SW480 (cell line): ENCODE results near the gene ST7.
A peak's percentile ranks its signal among the peaks of the same experiment; 100 is the strongest.
"Not testable (repeated sequence)": the region's sequence is repeated elsewhere in the genome, so short reads cannot be mapped to it uniquely, and the experiment has no call there.

Source experiments
- DNase-seq: peaks from one replicate; pipeline ENCODE4 v3.0.0-alpha.2; 2016; ENCODE audit warnings: low spot score

The ST7 gene

DNA sequence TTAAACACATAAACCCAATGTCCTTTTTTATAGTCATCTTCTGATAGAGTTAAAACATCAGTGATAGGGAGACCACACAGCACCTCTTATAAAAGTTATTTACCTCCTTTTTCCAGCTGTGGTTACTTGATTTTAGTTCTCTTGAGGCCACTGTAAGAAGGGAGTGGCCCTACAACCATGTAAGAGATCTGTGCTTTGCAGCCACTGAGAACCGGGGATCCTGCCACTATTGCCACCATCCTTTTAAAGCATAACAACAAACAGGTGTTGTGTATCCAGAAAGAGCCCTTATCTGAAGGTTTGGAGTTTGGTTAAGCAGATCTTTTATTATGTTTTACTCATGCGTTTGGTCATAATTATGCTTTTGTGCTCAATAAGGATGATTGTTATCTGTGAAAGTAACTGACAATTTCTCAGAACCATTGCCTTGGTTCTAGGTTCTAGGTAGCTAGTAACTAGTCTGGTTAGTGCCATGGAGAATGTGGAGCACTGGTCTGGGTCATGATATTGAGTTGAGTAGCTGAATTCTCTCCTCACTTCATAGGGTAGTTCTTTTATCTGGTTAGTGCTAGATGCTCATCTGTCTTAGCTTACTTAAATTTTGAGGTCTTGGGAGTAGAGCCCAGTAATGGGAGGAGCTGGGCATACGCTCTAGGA, 56.5 kb downstream of the ST7 start:
- DNase-seq = no peak

DNA sequence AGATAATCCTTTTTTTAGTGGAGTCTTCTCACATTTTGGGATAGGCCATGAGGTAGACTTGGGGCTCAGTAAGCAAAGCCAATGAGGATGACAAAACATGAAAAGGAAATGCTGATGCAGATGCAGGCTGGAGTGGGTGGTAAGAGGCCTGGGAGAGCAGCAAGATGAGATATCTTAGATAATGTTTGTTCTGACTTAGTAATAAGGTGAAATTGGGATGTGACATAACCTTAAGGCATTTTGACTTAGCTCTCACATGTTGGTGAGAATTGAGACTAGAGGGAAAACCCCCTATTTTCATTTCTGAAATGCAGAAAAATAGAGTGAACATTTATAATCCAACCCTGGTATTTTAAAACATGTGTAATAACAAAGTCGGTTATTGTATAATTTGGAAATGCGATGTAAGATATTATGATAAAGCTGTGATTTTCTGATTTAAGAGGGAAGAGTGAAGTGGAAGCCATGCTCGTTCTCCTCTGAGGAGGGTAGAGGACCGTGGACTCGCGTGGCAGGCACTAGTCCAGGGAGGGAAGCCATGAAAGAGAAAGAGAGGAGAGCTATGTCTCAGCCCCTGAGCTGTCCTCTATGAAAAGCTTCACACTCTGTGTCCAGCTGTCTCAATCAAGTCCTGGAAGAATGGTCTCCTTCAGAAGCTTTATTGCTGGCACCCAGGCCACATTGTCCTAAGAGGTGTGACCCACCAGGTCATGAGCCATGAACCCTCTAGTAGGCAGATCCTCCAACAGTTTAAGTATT, 57.3 kb downstream of the ST7 start:
- DNase-seq = no peak

DNA sequence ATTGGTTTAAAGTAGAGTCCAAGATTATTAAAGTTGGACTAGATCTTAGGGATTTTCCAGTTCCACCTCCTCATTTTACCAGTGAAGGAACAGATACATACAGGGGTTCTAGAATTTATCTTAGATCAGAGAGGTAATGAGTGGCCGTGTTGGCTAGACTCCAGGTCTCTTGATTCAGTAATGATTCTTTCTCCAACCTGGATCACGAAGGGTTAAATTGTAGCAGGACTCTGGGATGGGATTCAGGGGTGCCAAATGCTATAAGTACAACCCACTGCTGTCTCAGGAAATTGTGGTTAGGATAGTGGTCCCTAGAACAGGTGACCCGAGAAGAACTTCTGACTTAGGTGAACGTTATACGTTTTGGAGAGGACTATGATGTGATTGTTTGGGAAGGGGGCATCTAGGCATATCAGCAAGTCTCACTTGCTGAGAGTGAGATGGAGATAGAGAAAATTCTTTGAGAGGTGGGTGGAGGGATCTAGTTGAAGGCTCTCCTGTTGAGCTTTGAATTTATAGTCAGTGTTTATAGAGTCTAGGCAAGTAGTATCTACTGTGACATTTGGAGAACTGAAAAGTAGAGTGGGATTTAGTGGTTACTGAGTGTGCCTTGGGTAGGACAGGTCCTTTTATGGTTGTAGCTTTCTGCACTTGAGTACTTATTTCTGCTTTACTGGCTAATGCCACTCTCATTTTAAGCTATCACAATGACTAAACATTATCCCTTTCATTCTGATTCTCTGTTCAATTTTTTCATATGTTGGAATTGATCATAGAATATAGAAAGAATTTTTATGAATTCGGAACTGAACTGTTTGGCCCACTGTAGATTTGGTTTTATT, 58.3 kb downstream of the ST7 start:
- DNase-seq = no peak

DNA sequence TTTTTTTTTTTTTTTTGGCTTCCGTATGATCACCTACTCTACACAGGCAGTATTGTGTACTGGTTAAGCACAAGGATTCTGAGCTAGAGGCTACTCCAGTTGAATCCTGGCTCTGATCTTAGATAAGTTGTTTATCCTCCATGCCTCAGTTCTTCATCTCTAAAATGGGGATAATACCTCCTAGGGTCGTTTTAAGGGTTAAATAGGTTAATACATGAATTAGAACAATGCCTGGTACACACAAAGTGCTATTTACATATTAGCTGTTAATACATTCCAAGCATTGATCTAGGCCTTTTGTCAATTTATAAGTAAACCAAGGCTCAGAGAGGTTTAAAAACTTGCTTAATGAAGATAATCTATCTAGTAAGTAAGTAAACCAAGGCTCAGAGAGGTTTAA, 59.0 kb downstream of the ST7 start:
- DNase-seq = no peak

DNA sequence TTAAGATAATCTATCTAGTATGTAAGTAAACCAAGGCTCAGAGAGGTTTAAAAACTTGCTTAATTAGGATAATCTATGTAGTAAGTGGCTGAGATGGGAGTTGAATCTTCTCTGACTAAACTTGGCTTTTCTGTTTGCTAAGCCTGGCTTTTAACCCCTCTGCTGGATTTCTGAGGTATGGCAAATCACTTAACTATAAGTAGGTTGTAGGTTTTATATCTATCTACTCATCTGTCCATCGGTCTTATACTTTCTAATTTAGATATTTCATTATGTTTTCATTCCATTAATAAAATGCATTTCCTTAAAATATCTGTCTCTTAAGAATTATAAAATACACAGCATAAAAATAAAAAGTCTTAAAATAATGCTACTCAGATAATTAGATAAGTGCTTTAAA, 59.4 kb downstream of the ST7 start:
- peak; percentile 56 for DNase-seq

DNA sequence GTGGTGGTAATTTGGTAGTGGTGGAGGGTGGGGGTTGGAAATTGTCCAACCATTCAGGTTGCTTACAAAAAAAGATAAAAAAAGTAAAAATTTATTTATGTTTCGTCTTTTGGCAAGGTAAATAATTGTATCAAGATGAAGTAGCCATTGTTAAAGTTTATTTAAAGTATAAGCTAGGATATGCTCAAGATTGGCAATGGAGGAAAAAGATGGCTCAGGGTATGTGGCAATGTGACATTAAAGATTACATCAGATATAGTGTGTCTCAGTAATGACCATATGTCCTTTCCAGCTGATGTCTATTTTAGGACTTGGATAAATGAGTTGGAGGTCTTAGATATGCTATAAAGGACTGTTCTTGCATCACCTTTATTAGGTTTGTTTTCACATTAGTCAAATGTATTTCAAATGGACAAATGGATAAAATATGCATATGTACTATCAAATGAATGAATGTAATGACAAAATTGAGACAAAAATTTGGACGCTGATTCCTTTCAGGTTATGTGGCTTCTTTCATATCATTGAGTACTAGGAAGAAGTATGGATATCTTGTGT, 60.9 kb downstream of the ST7 start:
- DNase-seq = no peak

DNA sequence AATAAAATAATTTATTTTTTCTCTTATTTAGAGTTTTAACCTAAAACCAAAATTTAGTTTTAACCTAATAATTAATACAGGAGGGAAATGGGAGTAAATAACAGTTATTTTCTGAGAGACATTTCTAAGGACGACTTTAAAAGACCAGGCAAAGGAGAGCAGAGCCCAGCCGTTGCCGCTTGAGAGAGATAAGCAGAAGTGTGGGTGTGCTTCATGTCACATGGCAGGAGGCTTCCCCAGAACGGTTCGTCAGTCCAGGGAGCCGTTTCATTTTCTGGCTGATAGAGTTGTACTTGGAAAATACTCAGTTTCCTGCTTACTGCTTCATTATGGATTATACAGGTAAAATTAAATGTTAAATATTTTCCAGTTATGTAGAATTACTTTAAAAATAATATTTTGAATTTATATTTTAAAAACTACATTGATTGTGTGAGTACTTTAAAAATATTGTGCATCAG, 61.4 kb downstream of the ST7 start:
- DNase-seq = peak; percentile 82

DNA sequence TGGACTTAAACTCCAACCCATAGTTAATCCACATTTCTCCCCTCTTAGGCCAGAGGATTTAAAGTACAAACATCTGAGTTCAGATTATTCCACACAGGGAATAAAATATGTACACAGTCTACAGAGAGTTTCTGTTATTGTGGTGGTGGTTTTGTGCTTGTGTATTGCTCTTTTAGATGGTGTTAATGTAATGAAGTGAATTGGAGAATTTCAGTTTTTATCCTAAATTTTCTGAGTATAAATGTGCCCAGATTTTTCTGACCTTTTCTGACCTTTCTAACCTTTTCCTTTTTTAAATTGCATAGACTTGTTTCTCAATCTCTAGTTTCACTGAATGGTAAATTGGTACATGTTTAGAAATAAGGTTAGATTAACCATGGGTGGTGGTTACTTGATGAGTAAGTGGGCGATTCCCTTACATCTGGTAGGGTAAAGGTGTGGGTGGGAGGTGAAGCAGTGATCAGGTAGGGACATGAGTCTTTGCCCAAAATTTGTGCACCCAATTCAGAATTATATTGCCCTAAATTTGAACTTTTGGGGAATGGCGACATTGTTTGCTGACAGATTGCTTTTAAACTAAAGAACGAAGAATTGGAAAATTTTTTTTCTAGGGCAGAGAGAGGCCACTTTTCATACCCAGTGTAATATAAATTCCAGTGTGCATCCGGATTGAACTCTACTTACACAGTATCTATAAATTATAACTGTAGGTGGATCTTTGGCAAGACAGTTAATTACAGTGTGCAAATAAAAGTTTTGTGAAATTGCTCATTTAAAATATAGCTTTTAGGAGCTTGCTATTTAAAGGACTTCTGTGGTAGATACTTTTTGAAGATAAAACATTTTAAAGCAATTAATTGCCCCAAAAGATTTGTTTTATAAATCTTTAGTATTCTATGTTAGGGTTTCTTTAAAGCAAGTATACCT, 62.2 kb downstream of the ST7 start:
- DNase-seq = no peak

DNA sequence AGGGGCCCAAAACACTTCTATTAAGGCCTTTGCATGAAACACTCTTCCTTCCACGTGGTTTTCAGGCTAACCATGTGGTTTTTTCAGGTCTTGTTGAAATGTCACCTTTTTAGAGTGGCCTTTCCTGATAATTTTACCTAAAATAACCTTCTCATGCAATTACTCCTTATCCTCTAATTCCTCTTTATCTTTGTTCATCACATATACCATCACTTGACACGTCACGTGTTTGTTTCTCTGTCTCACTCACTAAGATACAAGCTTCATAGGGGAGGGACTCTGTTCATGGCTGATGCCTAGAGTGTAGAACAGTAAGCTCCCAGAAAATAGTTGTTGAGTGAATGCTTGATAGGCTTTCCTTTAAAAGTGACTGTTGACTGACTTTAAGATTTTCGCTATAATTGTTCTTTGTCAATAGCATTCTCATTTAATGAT, 63.7 kb downstream of the ST7 start:
- no peak for DNase-seq

DNA sequence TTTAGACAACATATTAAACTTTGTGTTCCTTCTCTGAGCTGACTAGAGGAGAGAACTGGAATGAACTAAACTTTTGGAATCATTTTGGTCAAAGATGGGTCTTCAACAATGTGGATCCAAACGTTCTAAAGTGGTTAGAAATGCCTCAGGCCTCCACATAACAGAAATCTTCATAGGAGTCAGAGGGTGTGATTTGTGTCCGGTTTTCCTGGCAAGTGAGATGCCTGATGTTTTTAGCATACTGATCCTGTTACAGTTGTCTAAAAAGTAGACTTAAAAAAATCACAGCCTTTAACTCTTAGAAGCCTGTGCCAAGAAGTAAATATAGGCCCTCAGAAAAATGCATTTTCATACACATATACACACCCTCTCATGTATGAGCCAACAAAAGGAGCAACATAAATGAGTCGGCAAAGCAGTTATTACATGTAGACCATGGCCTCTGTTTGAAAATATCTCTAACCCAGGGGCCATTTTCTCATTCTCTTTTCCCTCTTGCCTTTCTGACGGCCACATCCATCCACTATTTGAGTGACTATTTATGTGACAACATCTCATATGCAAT, 64.5 kb downstream of the ST7 start:
- DNase-seq = no peak

DNA sequence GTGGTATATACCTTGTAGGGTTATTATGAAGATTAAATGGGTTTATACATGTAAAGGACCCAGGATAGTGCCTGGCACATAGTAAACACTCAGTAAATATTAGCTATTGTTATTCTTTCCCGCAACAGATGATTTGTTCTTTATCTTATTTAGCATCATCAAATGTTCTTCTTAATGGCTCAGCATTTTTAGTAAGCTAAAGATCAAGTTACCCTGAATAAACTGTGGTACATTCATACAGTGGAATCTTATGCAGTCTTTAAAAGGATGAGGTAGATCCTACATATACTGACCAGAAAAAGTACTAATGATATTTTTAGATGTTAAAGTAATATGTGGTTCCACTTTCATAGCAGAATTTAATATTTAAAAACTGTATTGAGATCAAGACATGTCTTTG, 65.4 kb downstream of the ST7 start:
- no peak for DNase-seq

DNA sequence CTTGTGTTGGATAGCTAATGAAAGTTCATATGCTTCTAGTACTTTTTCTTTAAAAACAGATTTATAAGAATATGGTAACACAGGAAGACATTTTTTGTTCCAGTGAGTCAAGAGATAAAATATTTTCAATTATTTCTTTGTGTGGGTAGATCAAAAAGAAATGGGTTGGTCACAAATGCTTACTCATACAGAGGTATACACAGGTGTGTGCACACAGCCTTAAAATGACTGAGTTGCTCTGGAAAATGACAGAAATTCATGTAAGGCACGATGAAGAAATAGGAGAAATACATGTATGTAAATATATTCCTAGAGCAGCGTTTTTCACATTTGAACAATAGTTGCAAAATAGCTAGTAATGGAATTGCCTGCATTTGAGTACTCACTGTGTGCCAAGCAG, 66.0 kb downstream of the ST7 start:
- DNase-seq = peak; percentile 86

DNA sequence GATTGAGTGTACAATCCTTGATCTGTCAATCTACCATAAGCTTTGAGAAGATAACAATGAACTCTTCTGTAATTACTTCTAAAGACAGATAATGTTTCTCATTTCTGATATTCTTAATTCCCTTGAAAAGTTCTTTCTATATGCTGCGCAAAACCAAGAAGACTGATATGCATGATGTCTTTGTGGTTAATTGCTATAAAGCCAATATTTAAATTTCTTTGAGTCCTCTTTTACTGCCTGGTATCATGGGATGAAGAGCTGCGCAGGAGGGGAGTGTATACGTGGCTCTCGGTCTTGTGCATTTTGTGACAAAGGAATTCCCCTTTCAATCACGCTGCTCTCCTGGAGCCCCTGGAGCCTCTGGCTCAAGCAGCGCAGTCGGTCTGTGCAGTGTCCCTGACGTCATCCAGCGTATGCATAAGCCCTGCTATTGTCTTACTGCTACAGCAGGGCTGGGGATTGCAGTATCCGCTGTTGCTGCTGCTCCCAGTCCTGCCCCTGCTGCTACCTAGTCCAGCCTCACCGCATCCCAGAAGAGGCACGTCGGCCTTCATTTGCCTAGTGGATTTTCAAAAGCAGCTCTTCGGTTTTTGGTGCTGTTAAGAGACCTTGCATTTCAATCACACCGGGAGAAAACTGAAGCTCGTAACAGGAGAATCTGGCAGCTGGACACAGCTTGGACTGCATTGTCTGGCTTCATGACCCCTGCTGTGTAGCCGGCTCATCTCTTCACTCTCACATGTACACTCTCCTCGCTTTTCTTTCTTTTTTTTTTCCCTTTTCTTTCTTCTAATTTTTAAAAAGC, 66.7 kb downstream of the ST7 start:
- DNase-seq = peak; percentile 98

DNA sequence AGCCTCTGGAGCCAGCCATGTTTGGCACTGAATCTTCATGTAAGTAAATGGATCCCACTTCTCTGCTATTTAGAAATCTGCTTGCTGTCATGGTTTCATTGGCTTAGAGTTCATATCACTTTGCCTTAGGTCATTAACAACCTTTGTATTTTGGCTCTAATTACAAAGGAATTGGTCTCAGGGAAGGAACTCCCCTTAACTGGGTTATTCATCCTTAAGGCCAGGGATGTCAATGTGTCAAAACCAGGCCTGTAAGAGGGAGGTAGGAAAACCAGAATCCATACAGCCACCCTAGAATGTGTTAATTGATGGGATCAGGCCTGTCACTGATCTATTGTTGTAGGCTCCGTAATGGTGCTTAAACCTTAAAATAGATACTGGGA, 67.3 kb downstream of the ST7 start:
- DNase-seq = peak; percentile 32

DNA sequence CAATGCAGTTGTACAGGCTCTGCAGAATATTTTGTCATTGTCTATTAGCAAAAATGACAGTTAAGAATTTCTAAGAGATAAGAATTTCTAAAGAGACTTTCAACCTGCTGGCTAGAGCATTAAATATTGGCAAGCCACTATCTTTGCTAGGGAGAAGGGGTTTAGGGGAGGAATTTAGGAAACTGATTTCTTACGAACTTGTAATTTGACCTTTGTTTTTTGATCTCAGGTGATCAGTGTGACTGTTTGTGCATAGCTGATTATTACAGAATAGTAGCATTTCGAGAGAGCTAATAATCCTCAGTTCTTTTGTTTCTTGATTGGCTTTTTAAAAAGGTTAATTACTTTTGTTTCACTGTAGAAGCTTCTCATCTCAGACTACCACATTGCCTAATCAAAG, 68.1 kb downstream of the ST7 start:
- no peak for DNase-seq

DNA sequence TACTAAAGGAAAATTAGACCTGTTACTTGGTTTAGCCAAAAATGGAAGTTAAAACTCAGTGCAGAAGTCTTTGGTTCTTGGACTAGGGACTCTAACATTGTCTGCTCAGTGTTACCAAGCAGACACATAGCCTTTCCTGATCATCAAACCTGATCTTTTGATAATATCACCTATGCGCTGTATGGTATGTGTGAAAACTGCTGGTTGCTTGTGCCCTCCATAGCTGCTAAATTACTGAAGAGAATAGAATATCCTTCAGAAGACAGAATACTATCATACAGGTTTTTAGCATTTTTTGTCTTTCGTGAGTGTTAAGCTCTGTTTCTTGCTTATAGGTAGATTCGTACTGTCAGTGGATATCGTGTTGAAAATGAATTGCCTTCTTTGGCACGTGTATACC, 68.7 kb downstream of the ST7 start:
- no peak for DNase-seq

DNA sequence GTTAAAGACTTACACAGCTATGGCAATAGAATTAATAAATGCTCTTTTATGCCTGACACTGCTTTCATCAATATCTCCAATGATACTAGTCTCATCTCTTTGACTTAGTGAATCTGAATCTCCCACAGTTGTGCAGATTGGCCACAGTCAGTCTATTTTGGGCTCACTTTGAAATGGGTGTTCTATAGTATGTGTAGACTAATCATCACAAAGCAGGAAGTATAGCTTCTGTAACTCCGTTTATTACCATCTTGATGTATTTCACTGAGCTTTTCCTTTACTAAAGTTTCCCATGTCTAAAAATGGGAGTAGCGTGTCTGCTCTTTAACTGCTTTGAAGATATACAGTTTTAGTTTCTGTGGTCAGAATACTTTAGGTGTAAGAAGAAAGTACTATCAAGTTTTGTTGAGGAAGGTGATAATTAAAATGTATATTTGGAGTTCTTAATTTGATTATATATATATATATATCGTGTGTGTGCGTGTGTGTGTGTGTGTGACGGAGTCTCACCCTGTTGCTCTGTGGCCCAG, 70.1 kb downstream of the ST7 start:
- DNase-seq = no peak

DNA sequence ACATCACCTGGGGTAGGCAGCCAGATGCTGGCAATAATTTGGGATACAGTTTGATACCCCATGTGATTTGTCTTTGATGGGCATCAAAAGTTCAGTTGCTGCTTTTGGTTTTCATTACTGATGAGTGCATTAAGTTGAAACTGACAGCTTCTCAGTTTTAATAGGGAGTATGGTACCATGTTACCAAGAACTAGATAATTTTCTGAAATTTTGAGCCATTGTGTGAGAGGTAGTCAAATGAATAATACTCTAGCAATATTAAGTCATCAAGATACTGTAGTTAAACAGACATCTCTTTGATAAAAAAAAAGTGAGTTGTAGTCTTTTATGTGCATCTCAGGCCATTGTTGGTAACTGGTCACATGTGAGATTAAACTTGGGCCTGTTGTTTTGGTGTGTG, 71.5 kb downstream of the ST7 start:
- no peak for DNase-seq

DNA sequence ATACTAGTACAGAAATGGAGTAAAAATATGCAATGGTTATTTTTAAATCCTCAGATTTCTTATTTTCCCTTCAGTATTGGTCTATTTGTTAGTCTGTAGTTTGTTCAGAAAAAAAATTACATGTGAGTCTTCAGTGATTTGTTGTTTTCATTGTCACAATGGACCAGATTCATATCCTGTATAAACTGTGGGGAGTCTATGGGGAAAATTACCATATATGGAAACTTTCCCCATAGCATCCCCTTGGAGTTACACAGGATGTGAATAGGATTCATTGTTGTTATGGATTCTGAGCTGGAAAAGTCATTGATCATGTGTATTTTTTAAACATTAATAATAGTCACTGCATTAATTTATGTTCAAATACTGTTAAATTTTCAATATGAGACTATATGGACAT, 72.6 kb downstream of the ST7 start:
- DNase-seq = no peak

DNA sequence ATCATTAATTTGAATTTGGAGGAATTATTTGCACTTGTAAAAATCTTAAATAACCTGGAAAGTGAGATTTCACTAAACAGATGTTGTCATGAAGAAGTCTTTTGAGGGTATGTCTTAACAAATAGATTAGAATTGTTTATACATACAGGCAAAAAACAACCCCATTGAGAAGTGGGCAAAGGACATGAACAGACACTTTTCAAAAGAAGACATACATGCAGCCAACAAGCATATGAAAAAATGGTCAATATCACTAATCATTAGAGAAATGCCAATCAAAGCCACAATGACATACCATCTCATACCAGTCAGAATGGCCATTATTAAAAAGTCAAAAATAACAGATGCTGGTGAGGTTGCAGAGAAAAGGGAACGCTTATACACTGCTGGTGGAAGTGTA, 77.0 kb downstream of the ST7 start:
- not testable (repeated sequence) for DNase-seq
